HG02678 (cell line): ENCODE data around the gene TLCD2.
"Not testable (repeated sequence)": the region's sequence is repeated elsewhere in the genome, so short reads cannot be mapped to it uniquely, and the experiment has no call there.

ENCODE experiments used
- ATAC-seq: cut with Tn5 transposase; IDR thresholded peaks from one replicate; pipeline ENCODE4 v1.9.1; 2021; ENCODE audit warnings: mild to moderate bottlenecking, moderate library complexity; ENCODE audit not compliant: unreplicated experiment

The TLCD2 gene

DNA sequence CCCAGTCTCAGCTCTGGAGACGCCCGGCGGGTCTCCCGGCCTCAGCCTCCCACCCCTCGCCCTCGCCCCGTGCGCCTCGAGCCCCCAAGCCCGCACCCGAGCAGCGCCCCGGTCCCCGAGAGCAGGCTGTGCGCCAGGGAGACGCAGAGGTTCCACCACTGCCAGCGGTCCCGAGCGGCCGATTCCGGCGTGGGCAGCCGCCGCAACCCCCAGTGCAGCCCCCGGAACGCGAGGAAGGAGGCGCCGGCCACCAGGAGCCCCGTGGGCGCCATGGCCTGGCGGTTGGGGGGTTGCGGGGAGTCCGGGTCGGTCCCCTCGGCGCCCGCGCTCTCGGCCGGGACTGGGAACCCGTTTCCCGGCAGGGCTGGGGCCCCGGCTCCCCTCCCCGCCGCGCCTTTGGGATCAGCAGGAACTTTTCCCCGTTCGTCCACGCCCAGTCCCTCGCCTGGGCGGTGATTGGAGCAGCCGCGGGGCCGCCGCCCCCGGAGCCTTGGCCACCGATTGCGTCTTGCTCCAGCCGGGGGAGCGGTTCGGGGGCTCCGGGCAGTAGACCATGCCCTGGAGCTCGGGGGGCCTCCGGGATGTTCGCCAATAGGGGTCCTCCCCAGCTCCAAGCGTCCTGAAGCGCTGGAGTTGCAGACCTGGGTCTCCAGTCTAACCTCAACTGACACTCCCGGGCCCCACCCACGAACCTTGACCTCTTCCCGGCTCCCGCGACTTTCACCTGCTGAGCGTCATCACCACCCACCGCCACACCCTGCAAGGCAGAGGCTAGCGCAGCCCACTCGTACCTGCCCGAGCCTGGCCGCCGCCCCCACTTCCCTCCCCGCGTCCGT lies at the start of gene TLCD2:
TLCD2 (minus strand) TSS at position 407 of the 836 bp plus-strand sequence; CDS start at position 272, 135 bp downstream.
- ATAC-seq = no peak

GRCh38 chr17:1759529-1759928 lies 49.4 kb upstream of the TLCD2 start:
- ATAC-seq = no peak

DNA sequence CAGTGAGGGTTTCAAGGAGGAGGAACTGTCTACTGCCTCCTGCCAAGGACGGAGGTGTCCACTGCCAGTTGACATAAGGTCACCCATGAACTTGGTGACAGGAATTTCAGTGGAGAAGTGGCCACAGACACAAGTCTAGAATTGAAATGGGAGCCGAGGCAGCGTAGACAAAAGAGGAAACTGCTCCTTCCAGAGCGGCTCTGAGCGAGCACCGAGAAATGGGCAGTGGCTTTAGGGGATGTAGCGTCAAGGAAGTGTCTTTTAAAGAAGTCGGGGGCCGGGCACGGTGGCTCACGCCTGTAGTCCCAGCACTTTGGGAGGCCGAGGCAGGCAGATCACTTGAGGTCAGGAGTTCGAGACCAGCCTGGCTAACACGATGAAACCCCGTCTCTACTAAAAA lies 48.6 kb upstream of the TLCD2 start:
- no peak for ATAC-seq

GRCh38 chr17:1755827-1756262 lies 45.7 kb upstream of the TLCD2 start:
- ATAC-seq = no peak

DNA sequence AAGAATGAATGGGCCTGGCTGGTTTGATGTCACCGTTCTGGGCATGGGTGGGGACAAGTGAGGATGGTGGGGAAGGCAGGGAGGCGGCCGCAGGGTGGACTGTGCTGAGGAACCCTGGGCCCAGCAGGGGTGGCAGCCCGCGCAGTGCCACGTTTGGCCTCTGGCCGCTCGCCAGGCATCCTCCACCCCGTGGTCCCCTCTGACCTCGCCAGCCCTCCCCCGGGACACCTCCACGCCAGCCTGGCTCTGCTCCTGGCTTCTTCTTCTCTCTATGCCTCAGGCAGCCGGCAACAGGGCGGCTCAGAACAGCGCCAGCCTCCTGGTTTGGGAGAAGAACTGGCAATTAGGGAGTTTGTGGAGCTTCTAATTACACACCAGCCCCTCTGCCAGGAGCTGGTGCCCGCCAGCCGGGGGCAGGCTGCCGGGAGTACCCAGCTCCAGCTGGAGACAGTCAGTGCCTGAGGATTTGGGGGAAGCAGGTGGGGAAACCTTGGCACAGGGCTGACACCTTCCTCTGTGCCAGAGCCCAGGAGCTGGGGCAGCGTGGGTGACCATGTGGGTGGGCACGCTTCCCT lies 45.2 kb upstream of the TLCD2 start:
- no peak for ATAC-seq

GRCh38 chr17:1754430-1755112 lies 44.4 kb upstream of the TLCD2 start:
- no peak for ATAC-seq

DNA sequence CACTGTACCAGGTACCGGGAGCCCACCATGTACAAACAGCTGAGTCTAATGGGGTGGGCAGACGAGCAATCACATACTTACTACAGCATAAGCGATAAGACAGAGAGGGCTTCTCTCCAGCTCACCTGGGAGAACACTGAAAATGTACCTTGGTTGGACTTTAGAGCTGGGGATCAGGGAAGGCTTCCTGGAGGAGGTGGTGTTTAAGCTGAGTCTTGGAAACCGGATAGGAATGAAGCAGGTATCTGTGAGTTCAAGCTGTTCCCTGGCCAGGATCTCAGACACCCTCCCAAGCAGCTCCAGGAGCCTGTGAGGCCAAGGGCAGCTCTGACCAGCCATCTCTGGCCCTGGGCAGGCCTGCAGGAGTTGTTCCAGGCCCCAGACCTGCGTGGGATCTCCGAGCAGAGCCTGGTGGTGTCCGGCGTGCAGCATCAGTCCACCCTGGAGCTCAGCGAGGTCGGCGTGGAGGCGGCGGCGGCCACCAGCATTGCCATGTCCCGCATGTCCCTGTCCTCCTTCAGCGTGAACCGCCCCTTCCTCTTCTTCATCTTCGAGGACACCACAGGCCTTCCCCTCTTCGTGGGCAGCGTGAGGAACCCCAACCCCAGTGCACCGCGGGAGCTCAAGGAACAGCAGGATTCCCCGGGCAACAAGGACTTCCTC lies 43.7 kb upstream of the TLCD2 start:
- ATAC-seq = no peak

GRCh38 chr17:1752425-1753262 lies 42.5 kb upstream of the TLCD2 start:
- ATAC-seq = no peak

GRCh38 chr17:1750628-1751027 lies 40.5 kb upstream of the TLCD2 start:
- no peak for ATAC-seq

DNA sequence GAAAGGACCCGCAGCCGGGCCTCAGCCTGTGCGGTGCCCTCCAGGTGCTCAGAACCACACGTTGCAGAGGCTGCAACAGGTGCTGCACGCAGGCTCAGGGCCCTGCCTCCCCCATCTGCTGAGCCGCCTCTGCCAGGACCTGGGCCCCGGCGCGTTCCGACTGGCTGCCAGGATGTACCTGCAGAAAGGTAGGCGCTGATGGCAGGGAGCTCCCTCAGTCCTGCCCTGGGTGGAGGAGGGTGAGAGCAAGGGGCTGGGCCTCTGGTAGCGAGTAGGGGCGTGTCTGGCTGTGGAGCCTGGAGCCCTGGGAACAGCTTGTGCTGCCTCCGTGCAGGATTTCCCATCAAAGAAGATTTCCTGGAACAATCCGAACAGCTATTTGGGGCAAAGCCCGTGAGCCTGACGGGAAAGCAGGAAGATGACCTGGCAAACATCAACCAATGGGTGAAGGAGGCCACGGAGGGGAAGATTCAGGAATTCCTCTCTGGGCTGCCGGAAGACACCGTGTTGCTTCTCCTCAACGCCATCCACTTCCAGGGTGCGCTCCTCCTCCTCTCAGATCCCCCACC lies 36.9 kb upstream of the TLCD2 start:
- ATAC-seq = no peak

GRCh38 chr17:1745513-1746020 lies 35.4 kb upstream of the TLCD2 start:
- ATAC-seq = no peak

DNA sequence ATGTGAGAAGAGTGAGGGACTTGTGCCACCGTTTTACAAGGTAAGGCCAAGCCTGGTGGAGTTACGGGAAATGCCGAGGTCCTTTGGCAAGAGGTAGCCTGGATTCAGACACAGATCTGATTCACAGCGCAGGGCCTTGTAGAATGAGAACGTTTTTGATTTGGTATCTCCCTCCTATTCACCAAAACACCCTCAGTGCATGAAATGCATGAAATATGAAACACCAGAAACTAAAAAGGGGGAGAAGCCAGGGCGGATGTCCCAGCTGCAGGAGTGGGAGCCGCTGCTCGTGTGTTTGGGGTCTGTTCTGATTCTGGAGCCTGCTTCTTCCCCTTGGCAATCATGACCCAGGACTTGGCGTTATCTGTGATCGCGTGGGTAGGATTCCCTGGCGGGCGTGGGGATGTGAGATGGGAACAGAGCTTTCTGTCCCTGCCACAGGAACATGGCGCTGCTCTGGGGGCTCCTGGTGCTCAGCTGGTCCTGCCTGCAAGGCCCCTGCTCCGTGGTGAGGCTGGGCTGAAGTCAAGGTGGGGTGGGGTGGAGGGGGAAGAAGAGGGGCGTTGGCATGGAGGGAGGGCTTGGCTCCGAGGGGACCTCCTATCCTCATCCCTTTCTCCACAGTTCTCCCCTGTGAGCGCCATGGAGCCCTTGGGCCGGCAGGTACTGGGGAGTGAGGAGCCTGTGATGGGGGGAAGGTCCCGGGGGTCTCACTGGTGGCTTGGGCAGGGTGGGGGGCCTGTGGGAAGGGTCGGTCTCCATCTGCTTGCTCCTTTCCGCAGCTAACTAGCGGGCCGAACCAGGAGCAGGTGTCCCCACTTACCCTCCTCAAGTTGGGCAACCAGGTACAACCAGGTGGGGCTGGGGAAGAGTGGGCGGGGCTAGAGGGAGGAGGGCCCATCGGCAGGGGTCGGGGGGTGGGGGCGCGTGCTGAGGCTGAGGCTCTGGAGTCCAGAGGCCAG lies 34.7 kb upstream of the TLCD2 start:
- ATAC-seq = no peak

GRCh38 chr17:1743088-1743439 lies 32.9 kb upstream of the TLCD2 start:
- ATAC-seq = no peak

- no peak for ATAC-seq
These were observed 32.4 kb upstream of the TLCD2 start, which contains the start of gene SERPINF2 for GRCh38 chr17:1742371-1743087. SERPINF2 (plus strand) TSS chr17:1742871; CDS start chr17:1744996, 2,125 bp downstream.

DNA sequence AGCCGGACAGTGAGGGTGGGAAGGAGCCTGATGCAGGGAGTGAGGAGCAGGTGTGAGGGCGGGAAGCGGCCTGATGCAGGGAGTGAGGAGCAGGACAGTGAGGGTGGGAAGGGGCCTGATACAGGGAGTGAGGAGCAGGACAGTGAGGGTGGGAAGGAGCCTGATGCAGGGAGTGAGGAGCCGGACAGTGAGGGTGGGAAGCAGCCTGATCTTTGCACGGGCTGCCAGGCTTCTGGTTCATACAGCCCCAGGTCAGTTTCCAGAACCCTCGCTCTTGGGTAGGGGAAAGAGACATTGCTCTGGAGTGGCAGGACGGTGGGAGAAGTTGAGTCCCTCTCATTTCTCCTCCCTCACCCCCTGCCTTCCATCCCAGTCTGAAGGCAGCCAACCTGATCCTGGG lies 31.7 kb upstream of the TLCD2 start:
- not testable (repeated sequence) for ATAC-seq

DNA sequence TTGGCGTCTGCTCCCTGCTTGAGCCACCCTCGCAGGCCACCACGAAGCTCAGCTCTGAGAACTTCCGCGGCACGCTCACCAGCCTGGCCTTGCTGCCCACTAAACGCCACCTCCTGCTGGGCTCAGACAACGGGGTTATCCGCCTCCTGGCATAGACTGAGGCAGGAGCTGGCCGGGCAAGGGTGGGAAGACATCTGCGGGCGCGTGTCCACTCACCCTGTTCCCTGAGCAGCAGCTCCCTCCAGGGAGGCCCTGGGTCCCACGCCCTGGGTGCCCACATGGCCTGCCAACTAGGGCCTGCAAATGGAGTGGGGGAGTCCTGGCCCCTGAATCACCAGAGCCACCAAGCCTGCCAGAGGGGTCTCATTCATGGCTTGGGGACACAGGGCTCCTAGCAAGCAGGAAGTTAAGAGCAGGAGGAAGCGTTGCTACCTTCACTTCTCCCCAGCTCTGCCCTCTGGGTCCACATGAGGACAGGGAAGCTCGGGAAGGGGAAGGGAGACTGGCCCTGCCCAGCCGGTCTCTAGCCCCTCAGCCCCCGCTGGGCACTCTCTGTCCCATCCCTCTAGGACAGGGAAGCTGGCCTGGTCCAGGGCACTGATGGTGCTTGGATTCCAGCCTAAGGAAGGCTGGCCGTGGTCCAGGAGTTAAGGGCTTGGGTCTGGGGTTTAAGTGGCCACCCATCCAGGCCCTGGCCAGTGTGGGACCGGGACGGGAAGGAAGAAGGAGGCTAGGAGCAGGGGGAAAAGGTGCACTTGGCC lies 27.5 kb upstream of the TLCD2 start:
- ATAC-seq = no peak
